HEK293T (cell line): ENCODE data around the gene RNFT2.
A peak's percentile ranks its signal among the peaks of the same experiment; 100 is the strongest.

ENCODE experiments used
- CTCF ChIA-PET: fragments of 350-600 bp; formaldehyde crosslinking; extraction: SDS; loops from one replicate; lab custom pipeline; 2021; ENCODE audit warnings: antibody characterized with exemption, inconsistent platforms; lab: Yijun Ruan, JAX
- POLR2A ChIA-PET: fragments of 350-600 bp; formaldehyde crosslinking; extraction: SDS; loops from one replicate; lab custom pipeline; 2020; ENCODE audit warnings: antibody characterized with exemption, inconsistent platforms; lab: Yijun Ruan, JAX
- DNase-seq: peaks from one replicate; pipeline ENCODE4 v3.0.0; 2012; ENCODE audit warnings: mixed read lengths; ENCODE audit errors: extremely low spot score
- ARNT ChIP-seq: fragments of 450-650 bp; IDR thresholded peaks from 2 replicates; pipeline ENCODE4 v1.6.1; 2017; ENCODE audit warnings: mild to moderate bottlenecking
- BHLHE40 ChIP-seq: fragments of 450-650 bp; IDR thresholded peaks from 2 replicates; pipeline ENCODE4 v1.6.1; 2016; ENCODE audit warnings: mild to moderate bottlenecking, moderate library complexity, borderline replicate concordance
- CTBP1 ChIP-seq: fragments of 450-650 bp; IDR thresholded peaks from 2 replicates; pipeline ENCODE4 v1.6.1; 2016; ENCODE audit warnings: borderline replicate concordance
- ELF4 ChIP-seq: fragments of 450-650 bp; IDR thresholded peaks from 2 replicates; pipeline ENCODE4 v1.6.1; 2017; ENCODE audit warnings: antibody characterized with exemption
- FOXA1 ChIP-seq: fragments of 450-650 bp; IDR thresholded peaks from 2 replicates; pipeline ENCODE4 v1.6.1; 2016; ENCODE audit warnings: mild to moderate bottlenecking
- FOXK2 ChIP-seq: fragments of 450-650 bp; IDR thresholded peaks from 2 replicates; pipeline ENCODE4 v1.6.1; 2016; ENCODE audit warnings: mild to moderate bottlenecking
- FOXM1 ChIP-seq: fragments of 450-650 bp; IDR thresholded peaks from 2 replicates; pipeline ENCODE4 v1.6.1; 2017; ENCODE audit warnings: mild to moderate bottlenecking, borderline replicate concordance
- HDGF ChIP-seq: fragments of 450-650 bp; IDR thresholded peaks from 2 replicates; pipeline ENCODE4 v1.6.1; 2017; ENCODE audit warnings: antibody characterized with exemption, borderline replicate concordance
- L3MBTL2 ChIP-seq: fragments of 450-650 bp; conservative IDR thresholded peaks from 2 replicates; pipeline ENCODE4 v1.6.1; 2016; ENCODE audit warnings: mild to moderate bottlenecking
- LEF1 ChIP-seq: fragments of 450-650 bp; IDR thresholded peaks from 2 replicates; pipeline ENCODE4 v1.6.1; 2017; ENCODE audit warnings: mild to moderate bottlenecking, borderline replicate concordance
- NFRKB ChIP-seq: fragments of 450-650 bp; IDR thresholded peaks from 2 replicates; pipeline ENCODE4 v1.6.1; 2016; ENCODE audit warnings: mild to moderate bottlenecking, moderate library complexity
- SP1 ChIP-seq: fragments of 450-650 bp; IDR thresholded peaks from 2 replicates; pipeline ENCODE4 v1.6.1; 2017
- SUZ12 ChIP-seq: fragments of 450-650 bp; IDR thresholded peaks from 2 replicates; pipeline ENCODE4 v1.6.1; 2016; ENCODE audit warnings: mild to moderate bottlenecking
- TARDBP ChIP-seq: fragments of 450-650 bp; IDR thresholded peaks from 2 replicates; pipeline ENCODE4 v1.6.1; 2016
- ZNF384 ChIP-seq: fragments of 450-650 bp; IDR thresholded peaks from 2 replicates; pipeline ENCODE4 v1.6.1; 2016
- TF ChIP-seq, protein P1 (sequence below): fragments of 450-650 bp; IDR thresholded peaks from 2 replicates; pipeline ENCODE4 v1.6.1; 2016

The RNFT2 gene

DNA sequence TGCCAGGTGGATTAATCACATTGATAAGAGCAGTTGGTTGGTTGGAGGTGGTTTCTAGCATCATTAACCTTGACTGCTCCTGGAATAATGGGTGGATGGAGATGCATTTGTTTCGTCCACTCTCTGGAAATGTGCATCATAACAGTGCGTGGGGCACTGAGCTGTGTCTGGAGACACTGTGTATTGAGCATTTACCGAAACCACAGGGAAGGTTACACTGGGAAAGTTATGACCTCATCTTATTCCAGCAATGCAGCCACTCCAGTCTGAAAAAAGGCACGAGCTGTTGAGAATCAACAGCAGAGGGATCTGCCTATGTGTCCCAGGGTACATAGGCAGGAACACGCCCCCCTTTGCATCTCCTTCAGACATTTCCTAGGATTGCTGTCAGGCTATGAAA lies 27.2 kb downstream of the RNFT2 start:
- CTCF ChIA-PET = no interaction called here
- POLR2A ChIA-PET = no interaction called here

DNA sequence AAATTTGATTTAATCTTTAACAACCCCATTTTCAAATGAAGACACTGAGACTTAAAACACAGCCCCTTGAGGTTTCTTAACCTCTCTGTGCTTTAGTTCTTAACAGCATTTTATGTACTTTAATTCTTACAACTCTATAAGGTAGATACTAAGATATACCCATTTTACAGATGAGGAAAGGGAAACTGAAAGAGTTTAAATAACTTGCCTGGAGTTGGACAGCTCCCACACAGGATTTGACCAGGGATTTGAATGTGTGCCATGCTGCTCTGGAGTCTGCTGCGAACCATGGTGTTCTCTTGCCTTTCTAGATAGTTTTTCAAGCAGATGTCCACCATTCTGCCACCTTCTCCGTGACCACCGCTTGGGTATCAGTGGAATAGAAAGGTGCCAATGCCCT lies 28.2 kb downstream of the RNFT2 start:
- DNase-seq = no peak
- TF ChIP-seq L3MBTL2 (no peak), BHLHE40 (no peak)
- ChIA-PET POLR2A (no interaction called here), CTCF (no interaction called here)

More for the DNA sequence above, 27.2 kb downstream of the RNFT2 start:
- TF ChIP-seq LEF1 (no peak), ELF4 (no peak), L3MBTL2 (no peak), FOXM1 (no peak), TARDBP (no peak)
- DNase-seq = no peak

DNA sequence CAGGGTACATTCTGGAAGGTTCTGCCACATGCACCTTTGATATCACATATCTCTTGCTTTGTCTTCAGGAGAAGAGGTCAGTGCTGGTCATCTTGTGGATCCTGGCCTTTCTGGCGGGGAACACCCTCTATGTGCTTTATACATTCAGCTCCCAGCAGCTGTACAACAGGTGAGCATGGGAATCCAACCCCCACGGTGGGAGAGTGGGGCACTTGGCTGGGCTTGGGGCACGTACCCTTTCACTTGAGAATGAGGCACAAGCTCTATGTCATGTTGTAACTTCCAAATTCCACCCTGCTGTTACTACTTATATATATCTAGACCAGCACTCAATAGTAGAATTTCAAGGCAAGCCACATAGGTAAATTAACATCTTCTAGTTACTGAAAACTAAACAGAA lies 28.6 kb downstream of the RNFT2 start:
- DNase-seq = no peak
- ChIA-PET CTCF (no interaction called here), POLR2A (no interaction called here)
- TF ChIP-seq ELF4 (no peak), NFRKB (no peak)

DNA sequence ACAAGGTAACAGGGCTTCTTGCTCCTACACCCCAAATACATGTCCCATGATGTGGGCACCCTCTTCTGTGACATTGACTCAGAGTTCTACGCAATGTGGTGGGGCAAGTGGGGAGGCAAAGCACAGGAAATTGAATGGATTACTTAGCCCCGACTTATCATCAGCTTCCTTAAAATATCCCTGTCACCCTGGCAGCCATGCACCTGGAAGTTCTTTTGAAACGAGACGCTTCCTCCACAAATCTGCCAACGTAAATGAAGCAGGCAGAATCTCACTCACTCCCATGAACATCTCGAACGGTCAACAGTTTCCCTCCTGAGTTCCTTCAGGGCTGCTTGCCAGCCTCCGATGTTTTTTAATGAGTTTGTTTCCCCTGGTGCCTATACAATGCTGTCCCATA lies 33.5 kb downstream of the RNFT2 start:
- no peak for TF ChIP-seq HDGF
- no peak for TF ChIP-seq CTBP1
- no peak for TF ChIP-seq TARDBP
- TF ChIP-seq, protein P1, sequence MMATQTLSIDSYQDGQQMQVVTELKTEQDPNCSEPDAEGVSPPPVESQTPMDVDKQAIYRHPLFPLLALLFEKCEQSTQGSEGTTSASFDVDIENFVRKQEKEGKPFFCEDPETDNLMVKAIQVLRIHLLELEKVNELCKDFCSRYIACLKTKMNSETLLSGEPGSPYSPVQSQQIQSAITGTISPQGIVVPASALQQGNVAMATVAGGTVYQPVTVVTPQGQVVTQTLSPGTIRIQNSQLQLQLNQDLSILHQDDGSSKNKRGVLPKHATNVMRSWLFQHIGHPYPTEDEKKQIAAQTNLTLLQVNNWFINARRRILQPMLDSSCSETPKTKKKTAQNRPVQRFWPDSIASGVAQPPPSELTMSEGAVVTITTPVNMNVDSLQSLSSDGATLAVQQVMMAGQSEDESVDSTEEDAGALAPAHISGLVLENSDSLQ = no peak
- no peak for TF ChIP-seq ARNT
- TF ChIP-seq NFRKB = no peak
- no peak for TF ChIP-seq ZNF384
- no peak for TF ChIP-seq L3MBTL2
- no peak for TF ChIP-seq FOXM1
- no peak for TF ChIP-seq FOXK2
- no peak for TF ChIP-seq SUZ12
- TF ChIP-seq LEF1 = no peak
- TF ChIP-seq ELF4 = no peak
- TF ChIP-seq FOXA1 = no peak
- TF ChIP-seq SP1 = no peak
- TF ChIP-seq BHLHE40 = no peak
- no peak for DNase-seq
- ChIA-PET POLR2A (no interaction called here), CTCF (no interaction called here)

DNA sequence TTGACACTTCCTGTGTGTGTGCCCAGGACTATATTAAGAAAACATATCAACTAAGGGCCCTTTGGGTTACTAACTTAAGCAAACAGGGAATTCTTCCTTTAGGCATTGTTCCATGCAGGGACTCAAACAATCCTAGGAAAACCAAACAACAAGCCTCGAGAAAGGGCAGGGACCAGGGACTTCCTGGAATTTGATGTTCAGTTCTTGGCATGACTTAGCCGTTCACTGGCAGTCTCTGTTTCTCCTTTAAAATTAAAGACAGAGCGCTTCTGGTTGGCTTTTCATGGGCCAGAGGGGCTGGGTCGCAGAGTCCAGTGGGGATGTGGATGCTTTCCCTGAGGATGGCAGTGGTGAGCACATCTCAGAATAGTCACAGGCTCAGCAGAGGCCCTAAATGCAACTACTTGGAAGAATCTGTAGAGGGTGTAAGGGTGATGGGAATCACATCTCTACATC lies 35.2 kb downstream of the RNFT2 start:
- TF ChIP-seq ZNF384 (no peak), ARNT (no peak), SP1 (no peak), TARDBP (no peak), HDGF (no peak), LEF1 (no peak), SUZ12 (no peak), BHLHE40 (no peak)
- TF ChIP-seq, protein P1 = no peak

DNA sequence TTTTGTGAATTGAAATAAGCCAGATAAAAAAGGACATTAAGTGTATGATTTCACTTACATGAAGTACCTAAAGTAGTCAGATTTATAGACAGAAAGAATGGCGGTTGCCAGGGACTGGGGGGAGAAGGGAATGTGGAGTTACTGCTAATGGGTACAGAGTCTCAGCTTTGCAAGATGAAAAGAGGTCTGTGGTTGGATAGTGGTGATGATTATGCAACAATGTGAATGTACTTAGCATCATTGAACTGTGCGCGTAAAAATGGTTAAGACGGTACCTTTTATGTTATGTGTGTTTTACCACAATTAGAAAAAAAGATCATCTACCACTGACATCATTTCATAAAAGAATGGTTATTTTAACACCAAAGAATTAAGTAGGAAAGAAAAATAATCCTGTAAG lies 35.9 kb downstream of the RNFT2 start:
- CTCF ChIA-PET = interaction anchor here (0.6 kb wide), 1 partner anchor 83 kb away, joined by 3 read pairs; no protein-coding TSS in a partner anchor
- TF ChIP-seq ELF4 (no peak), ARNT (no peak), CTBP1 (no peak), SUZ12 (no peak), NFRKB (no peak), FOXA1 (no peak), TARDBP (no peak), FOXM1 (no peak), SP1 (no peak), FOXK2 (no peak), L3MBTL2 (no peak), ZNF384 (no peak), HDGF (no peak), LEF1 (no peak), BHLHE40 (no peak)
- TF ChIP-seq, protein P1 = no peak
- DNase-seq = no peak
- POLR2A ChIA-PET = no interaction called here

More for the DNA sequence above, 35.2 kb downstream of the RNFT2 start:
- peak; percentile 27 for DNase-seq
- ChIA-PET CTCF (no interaction called here), POLR2A (no interaction called here)

DNA sequence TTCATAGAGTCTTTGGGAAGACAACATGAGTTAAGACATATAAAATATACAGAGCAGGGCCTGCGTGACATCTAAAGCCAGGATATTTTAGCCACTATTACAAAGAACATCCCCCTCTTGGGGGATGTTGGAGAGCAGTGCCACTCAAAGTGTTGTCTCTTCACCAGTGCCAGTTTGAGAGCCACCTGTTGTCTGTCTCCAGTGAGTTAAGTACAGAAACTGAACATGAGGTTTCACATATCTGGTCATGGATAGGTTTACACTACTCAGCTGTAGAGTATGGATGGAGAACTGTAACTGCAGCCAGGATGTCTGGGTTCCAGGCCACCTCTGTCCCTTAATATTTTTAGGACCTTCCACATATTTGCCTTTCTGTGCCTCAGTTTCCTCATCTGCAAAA lies 39.1 kb downstream of the RNFT2 start:
- TF ChIP-seq FOXA1 (no peak), LEF1 (no peak), ARNT (no peak), L3MBTL2 (no peak), SP1 (no peak), NFRKB (no peak), ZNF384 (no peak)
- no peak for DNase-seq
- ChIA-PET CTCF (no interaction called here), POLR2A (no interaction called here)

DNA sequence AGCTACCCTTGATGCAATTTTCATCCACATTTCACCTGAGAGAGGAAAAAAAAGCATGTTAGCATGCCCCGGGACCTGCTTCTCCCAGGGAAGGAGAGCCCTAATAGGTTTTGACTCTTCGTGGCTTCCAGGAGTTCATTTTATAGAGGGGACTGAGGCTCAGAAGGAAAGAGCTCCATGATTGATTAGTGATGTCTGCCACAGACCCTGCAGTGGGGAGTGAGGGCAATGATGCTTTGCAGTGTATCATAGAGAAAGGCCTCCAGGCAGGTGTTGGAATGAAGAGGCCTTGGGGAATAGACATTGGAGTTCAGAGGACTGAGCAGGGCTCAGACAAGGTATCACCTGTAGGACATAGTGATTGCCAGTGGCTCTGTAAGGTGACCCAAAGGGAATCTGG lies 41.5 kb downstream of the RNFT2 start:
- CTCF ChIA-PET = interaction anchor here (0.7 kb wide), 1 partner anchor 83 kb away, joined by 4 read pairs; no protein-coding TSS in a partner anchor
- DNase-seq = no peak
- POLR2A ChIA-PET = no interaction called here
- no peak for TF ChIP-seq CTBP1
